ENCODE data around the gene SCTR. TPM values are rescaled to one million over a fixed set of nuclear protein-coding genes. Genes with fewer than 3 reads are reported as not detected.

Gene SCTR
- polyA plus RNA-seq, 3 donors, result not detected

- Histone ChIP-seq H3K9ac (ENCODE audit: insufficient read depth, low read length, poor library complexity, severe bottlenecking) (no peak overlapping the region), H3K9me3 (replicated peaks in 1 of 2; ENCODE audit: control insufficient read depth in 1 of 2, insufficient read depth in 1 of 2, low read length in 2 of 2) (no peaks in the 10 kb centered on the region), H2AFZ (ENCODE audit: insufficient read depth, low read depth, low read length, poor library complexity, severe bottlenecking) (no peak overlapping the region), H4K20me1 (ENCODE audit: insufficient read depth, low read length) (no peaks in the 10 kb centered on the region), H3K27me3 (ENCODE audit: control insufficient read depth in 2 of 2, insufficient read depth in 2 of 2, low read length in 2 of 2) (no peaks in the 10 kb centered on the region), H3K79me2 (ENCODE audit: insufficient read depth, low read length) (no peaks in the 10 kb centered on the region), H3K36me3 (replicated peaks in 1 of 2; ENCODE audit: control insufficient read depth in 1 of 2, insufficient read depth in 2 of 2, low read length in 2 of 2) (no peaks in the 10 kb centered on the region), H3K4me1 (ENCODE audit: control insufficient read depth in 1 of 2, insufficient read depth in 2 of 2, low read length in 2 of 2) (no peaks in the 10 kb centered on the region), H3K4me2 (replicated peaks; ENCODE audit: extremely low read depth, low read length, poor library complexity, severe bottlenecking) (no peak overlapping the region), H3K27ac (ENCODE audit: low read depth in 1 of 2, low read length in 2 of 2) (no peak overlapping the region), H3K4me3 (replicated peaks in 1 of 3; ENCODE audit: low read depth in 2 of 3, low read length in 3 of 3) (no peak overlapping the region)
- Mint-ChIP-seq H3K9me3 (no peaks in the 10 kb centered on the region), H3K27ac (no peak overlapping the region), H3K4me3 (no peak overlapping the region), H3K4me1 (peaks cover 2% of the 10 kb centered on the region), H3K27me3 (ENCODE audit: low read depth in 3 of 3) (peaks cover 0 to 4% (median 2%) of the 10 kb centered on the region in 3 donors), H3K36me3 (no peaks in the 10 kb centered on the region)
- no peak for DNase-seq
- intact Hi-C loops (cut with micrococcal nuclease), result no loop called here
- no peak for TF ChIP-seq CTCF (IDR thresholded peaks at IDR 0.05)
- WGBS (ENCODE audit: insufficient coverage), result 92% methylated on average over 5 of the region's 8 CpGs
These were observed 51.5 kb downstream of the SCTR start for GRCh38 chr2:119472749-119473148.

- no peak overlapping the region for H3K4me3 Mint-ChIP-seq
- H3K27ac Mint-ChIP-seq, result peak overlapping the region in 1 of 7 donors; percentile 51
- Histone ChIP-seq H3K79me2 (ENCODE audit: insufficient read depth, low read length) (no peaks in the 10 kb centered on the region), H3K36me3 (replicated peaks in 1 of 2; ENCODE audit: control insufficient read depth in 1 of 2, insufficient read depth in 2 of 2, low read length in 2 of 2) (no peaks in the 10 kb centered on the region), H3K9me3 (replicated peaks in 1 of 2; ENCODE audit: control insufficient read depth in 1 of 2, insufficient read depth in 1 of 2, low read length in 2 of 2) (no peaks in the 10 kb centered on the region), H3K4me2 (replicated peaks; ENCODE audit: extremely low read depth, low read length, poor library complexity, severe bottlenecking) (no peak overlapping the region), H3K27ac (ENCODE audit: low read depth in 1 of 2, low read length in 2 of 2) (no peak overlapping the region), H3K4me1 (ENCODE audit: control insufficient read depth in 1 of 2, insufficient read depth in 2 of 2, low read length in 2 of 2) (no peaks in the 10 kb centered on the region), H4K20me1 (ENCODE audit: insufficient read depth, low read length) (no peaks in the 10 kb centered on the region), H3K27me3 (ENCODE audit: control insufficient read depth in 2 of 2, insufficient read depth in 2 of 2, low read length in 2 of 2) (no peaks in the 10 kb centered on the region), H3K4me3 (replicated peaks in 1 of 3; ENCODE audit: low read depth in 2 of 3, low read length in 3 of 3) (no peak overlapping the region), H3K9ac (ENCODE audit: insufficient read depth, low read length, poor library complexity, severe bottlenecking) (no peak overlapping the region), H2AFZ (ENCODE audit: insufficient read depth, low read depth, low read length, poor library complexity, severe bottlenecking) (no peak overlapping the region)
- peaks cover 0 to 3% (median 3%) of the 10 kb centered on the region in 3 donors for H3K27me3 Mint-ChIP-seq (ENCODE audit: low read depth in 3 of 3)
- H3K9me3 Mint-ChIP-seq, result no peaks in the 10 kb centered on the region
- DNase-seq, result no peak
- TF ChIP-seq CTCF (IDR thresholded peaks at IDR 0.05), result no peak
- intact Hi-C loops (cut with micrococcal nuclease), result no loop called here
- no CpG with 5 or more reads among the region's 2 CpGs for WGBS (ENCODE audit: insufficient coverage)
- H3K4me1 Mint-ChIP-seq, result no peaks in the 10 kb centered on the region
- no peaks in the 10 kb centered on the region for H3K36me3 Mint-ChIP-seq
These were observed 54.5 kb downstream of the SCTR start for GRCh38 chr2:119469661-119470297.

All from CD14-positive monocyte (primary cell).